Left colon (tissue), 2 donors: Measurements from ENCODE around the gene TMEM183A. TPM values are rescaled to one million over a fixed set of nuclear protein-coding genes. Genes with fewer than 3 reads are reported as not detected.
A peak's percentile ranks its signal among the peaks of the same experiment; 100 is the strongest.

Experiments
- ATAC-seq: fragments of 200-7000 bp; cut with Tn5 transposase; one replicate; pipeline ENCODE4 v1.9.1; 2020; ENCODE audit warnings: mild to moderate bottlenecking, moderate library complexity
- DNase-seq, 2 donors: peaks; one replicate each; pipeline ENCODE4 v3.0.0-alpha.2; 2020
- intact Hi-C, 2 donors: fragments of 100-400 bp; cut with DNase I in 1 of 2; cut with micrococcal nuclease in 1 of 2; formaldehyde crosslinking; loops; one replicate each; pipeline versions ENCODE4 v1.11.2 to v1.14.0; 2022; cut with DNase I, micrococcal nuclease
- long read RNA-seq: library from polyadenylated mRNA; unstranded; transcript quantifications from one replicate; pipeline ENCODE4 v2.0.0, GENCODE V29; 2021
- total RNA-seq, 2 donors: library from RNA; stranded (reverse); fragmentation: NEBNext Ultra II Directional; extraction: Animal tissue kit (Norgen Biotek cat#: 25700); gene quantifications; one replicate each; pipeline ENCODE4 v1.2.1, GENCODE V29; 2021
- donor health status: DM: no; HTN: no; CAD: no.
- donor health status: DM: yes; HTN: yes; CAD: no.

Gene TMEM183A
- 10 to 100 TPM; 91.5 to 97.1 TPM for total RNA-seq
- long read RNA-seq, transcript TMEM183A-201 (8 exons, 3,019 nt), result major isoform, 197 of 299 reads
- long read RNA-seq, partial matches to known transcripts, result 21 of 299 reads
- long read RNA-seq, other reads (novel, unspliced or antisense), result 81 of 299 reads

GRCh38 chr1:203006948-203007871, at the start of gene TMEM183A:
Gene TMEM183A (plus strand): TSS chr1:203007374. CDS start chr1:203007466, 92 bp downstream.
- intact Hi-C loops, result no loop called here
- ATAC-seq (peak; percentile 89), DNase-seq (peak; percentile 96 to 98)

GRCh38 chr1:202957733-202958543, 49.2 kb upstream of the TMEM183A start, which contains the start of gene ADIPOR1:
Gene ADIPOR1 (minus strand): TSS chr1:202958312. CDS start chr1:202951070, 7,242 bp downstream.
- intact Hi-C loops, result no loop called here
- ATAC-seq, result peak; percentile 97
- peak; percentile 94 to 95 for DNase-seq

- DNase-seq (peak in 1 of 2 donors; percentile 46), ATAC-seq (peak; percentile 43)
- intact Hi-C loops, result no loop called here
Observed at GRCh38 chr1:202958544-202959275, 48.5 kb upstream of the TMEM183A start.

- intact Hi-C loops, result no loop called here
- no peak for DNase-seq
- ATAC-seq, result no peak
Observed at GRCh38 chr1:202959276-202959620, 47.9 kb upstream of the TMEM183A start.

GRCh38 chr1:202961220-202961880, 45.8 kb upstream of the TMEM183A start:
- DNase-seq (no peak), ATAC-seq (no peak)

GRCh38 chr1:202964791-202965410, 42.3 kb upstream of the TMEM183A start:
- DNase-seq, result no peak
- intact Hi-C loops, result no loop called here

More at GRCh38 chr1:202961220-202961880, 45.8 kb upstream of the TMEM183A start:
- intact Hi-C loops, result no loop called here

GRCh38 chr1:202965422-202965821, 41.8 kb upstream of the TMEM183A start:
- no peak for DNase-seq
- intact Hi-C loops, result no loop called here
- no peak for ATAC-seq

More at GRCh38 chr1:202964791-202965410, 42.3 kb upstream of the TMEM183A start:
- no peak for ATAC-seq

GRCh38 chr1:202966006-202966898, 40.9 kb upstream of the TMEM183A start:
- no peak for DNase-seq
- intact Hi-C loops, result no loop called here
- no peak for ATAC-seq

- intact Hi-C loops, result no loop called here
- DNase-seq, result no peak
- peak; percentile 31 for ATAC-seq
Observed at GRCh38 chr1:202967684-202968281, 39.4 kb upstream of the TMEM183A start.

- intact Hi-C loops, result no loop called here
- DNase-seq, result no peak
Observed at GRCh38 chr1:202968351-202968750, 38.8 kb upstream of the TMEM183A start.

GRCh38 chr1:202968895-202969295, 38.3 kb upstream of the TMEM183A start:
- DNase-seq (peak; percentile 29 to 60), ATAC-seq (peak; percentile 63)
- intact Hi-C loops, result no loop called here

More at GRCh38 chr1:202968351-202968750, 38.8 kb upstream of the TMEM183A start:
- no peak for ATAC-seq

- no peak for DNase-seq
Observed at GRCh38 chr1:202972046-202972445, 35.1 kb upstream of the TMEM183A start.

GRCh38 chr1:202974856-202975255, 32.3 kb upstream of the TMEM183A start:
- intact Hi-C loops, result no loop called here
- ATAC-seq (no peak), DNase-seq (no peak)

More at GRCh38 chr1:202972046-202972445, 35.1 kb upstream of the TMEM183A start:
- ATAC-seq, result no peak
- intact Hi-C loops, result no loop called here

- no peak for ATAC-seq
- no peak for DNase-seq
- intact Hi-C loops, result no loop called here
Observed at GRCh38 chr1:202976633-202977032, 30.5 kb upstream of the TMEM183A start.

GRCh38 chr1:202979459-202979858, 27.7 kb upstream of the TMEM183A start:
- DNase-seq (no peak), ATAC-seq (no peak)
- intact Hi-C loops, result no loop called here

- no peak for ATAC-seq
- intact Hi-C loops, result no loop called here
- DNase-seq, result no peak
Observed at GRCh38 chr1:202981939-202982338, 25.2 kb upstream of the TMEM183A start.
